Suprapubic skin (tissue), 4 donors: Measurements from ENCODE around the gene MEOX2.

Source experiments
- POLR2A ChIP-seq, 2 donors: fragments of 450-650 bp; IDR thresholded peaks; one replicate each; pipeline ENCODE4 v1.6.1; 2017; ENCODE audit warnings: antibody characterized with exemption in 2 of 2, mild to moderate bottlenecking in 2 of 2, moderate library complexity in 2 of 2
- POLR2AphosphoS5 ChIP-seq, 3 donors: sonication (generic); formaldehyde crosslinking; IDR thresholded peaks; one replicate each; pipeline ENCODE4 v1.6.1; 2017; ENCODE audit warnings: antibody characterized with exemption in 3 of 3

DNA sequence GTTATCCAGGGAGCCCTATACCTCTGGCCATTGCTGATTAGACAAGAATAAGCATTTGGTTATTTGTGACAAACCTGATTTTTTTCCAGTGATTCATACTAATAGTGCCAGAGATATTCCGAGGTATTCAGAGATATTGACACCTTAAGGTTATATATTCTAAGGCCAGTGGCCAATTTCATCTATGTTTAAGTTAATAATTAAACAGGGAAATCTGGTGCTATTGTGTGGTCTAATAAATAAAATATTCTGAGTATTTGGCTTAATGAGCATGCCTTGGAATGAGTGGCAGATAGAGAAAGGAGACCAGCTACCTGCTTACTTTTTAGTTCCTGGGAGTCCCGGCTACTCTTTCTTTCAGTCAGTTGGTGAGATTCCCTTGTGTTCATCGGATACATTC, 38.6 kb upstream of the MEOX2 start:
- TF ChIP-seq POLR2AphosphoS5 (IDR thresholded peaks at IDR 0.05) (no peak), POLR2A (IDR thresholded peaks at IDR 0.05) (no peak)
